Osteoblast (primary cell): Measurements from ENCODE around the gene PPEF1. TPM values are rescaled to one million over a fixed set of nuclear protein-coding genes. Genes with fewer than 3 reads are reported as not detected.

ENCODE experiments used
- DNase-seq: peaks from one replicate; pipeline ENCODE4 v3.0.0; 2011; ENCODE audit warnings: low spot score, mixed read lengths; ENCODE audit not compliant: insufficient read length; ENCODE audit errors: missing footprints
- H2AFZ ChIP-seq: 2 replicates; pipeline ENCODE4 v1.6.0; 2011; ENCODE audit warnings: mild to moderate bottlenecking, low read length
- H3K27ac ChIP-seq: 2 replicates; pipeline ENCODE4 v1.5.1; 2011; ENCODE audit warnings: mild to moderate bottlenecking, low read depth, low read length, moderate library complexity
- H3K27me3 ChIP-seq: 2 replicates; pipeline ENCODE4 v1.6.0; 2012; ENCODE audit warnings: mild to moderate bottlenecking, control low read depth, inconsistent platforms, low read length, moderate library complexity; ENCODE audit not compliant: insufficient read depth
- H3K36me3 ChIP-seq: 2 replicates; pipeline ENCODE4 v1.5.1; 2011; ENCODE audit warnings: mild to moderate bottlenecking, low read length, control low read depth, moderate library complexity; ENCODE audit not compliant: insufficient read depth
- H3K4me1 ChIP-seq: 2 replicates; pipeline ENCODE4 v1.5.1; 2011; ENCODE audit warnings: mild to moderate bottlenecking, low read length, control low read depth, moderate library complexity; ENCODE audit not compliant: insufficient read depth
- H3K4me2 ChIP-seq: 2 replicates; pipeline ENCODE4 v1.6.0; 2011; ENCODE audit warnings: mild to moderate bottlenecking, low read length; ENCODE audit not compliant: insufficient read depth
- H3K4me3 ChIP-seq: fragments of 200-600 bp; sonication (generic); 3 replicates; pipeline ENCODE4 v1.5.1; 2012; ENCODE audit warnings: mild to moderate bottlenecking, low read length, inconsistent platforms; ENCODE audit not compliant: insufficient read depth
- H3K79me2 ChIP-seq: 2 replicates; pipeline ENCODE4 v1.6.0; 2012; ENCODE audit warnings: mild to moderate bottlenecking, low read length, control low read depth, inconsistent platforms; ENCODE audit not compliant: insufficient read depth
- H3K9me3 ChIP-seq: 2 replicates; pipeline ENCODE4 v1.5.1; 2011; ENCODE audit warnings: low read depth, low read length, control low read depth
- H4K20me1 ChIP-seq: 2 replicates; pipeline ENCODE4 v1.6.0; 2012; ENCODE audit warnings: mild to moderate bottlenecking, low read length, control low read depth; ENCODE audit not compliant: insufficient read depth
- CTCF ChIP-seq: IDR thresholded peaks from 2 replicates; pipeline ENCODE4 v1.5.1; 2011; ENCODE audit warnings: mild to moderate bottlenecking, low read depth, low read length, moderate library complexity; ENCODE audit errors: extremely low read depth
- total RNA-seq: library from RNA; depleted of rRNA; stranded (reverse); fragments of >200 nt; gene quantifications from 2 replicates; pipeline ENCODE4 v1.2.3, GENCODE V29; 2012

Gene PPEF1
- total RNA-seq, 1 donor: under 0.01 TPM

DNA sequence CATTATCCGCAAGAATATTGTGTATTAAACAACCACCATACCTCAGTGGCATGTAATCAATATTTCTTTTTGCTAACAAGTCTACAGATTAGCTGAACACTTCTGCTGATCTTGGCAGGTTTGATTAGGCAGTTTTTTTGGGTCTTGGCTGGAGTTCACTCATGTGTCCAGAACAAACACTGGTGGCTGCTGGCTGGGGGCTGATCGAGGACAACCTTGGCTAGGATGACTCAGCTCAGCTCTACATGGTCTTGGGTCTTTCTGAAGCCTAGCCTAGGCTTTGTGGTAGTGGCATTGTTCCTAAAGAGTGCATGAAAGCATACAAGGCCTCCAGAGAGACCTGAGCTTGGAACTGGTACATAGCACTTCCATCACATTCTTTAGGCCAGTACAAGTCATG, 41.1 kb downstream of the PPEF1 start:
- no peak overlapping the region for H3K27ac ChIP-seq
- no peak overlapping the region for H3K4me3 ChIP-seq
- TF ChIP-seq CTCF: no peak
- no peak for DNase-seq
- no peak overlapping the region for H3K4me2 ChIP-seq
- no peaks in the 10 kb centered on the region for H3K9me3 ChIP-seq
- no peaks in the 10 kb centered on the region for H3K36me3 ChIP-seq
- no peaks in the 10 kb centered on the region for H3K27me3 ChIP-seq
- H3K4me1 ChIP-seq: no peaks in the 10 kb centered on the region
- H4K20me1 ChIP-seq: no peaks in the 10 kb centered on the region
- H2AFZ ChIP-seq: no peak overlapping the region
- no peaks in the 10 kb centered on the region for H3K79me2 ChIP-seq

- H3K4me2 ChIP-seq: no peak overlapping the region
- no peaks in the 10 kb centered on the region for H4K20me1 ChIP-seq
- no peaks in the 10 kb centered on the region for H3K27me3 ChIP-seq
- no peak for DNase-seq
- no peaks in the 10 kb centered on the region for H3K36me3 ChIP-seq
- no peaks in the 10 kb centered on the region for H3K4me1 ChIP-seq
- no peak overlapping the region for H3K27ac ChIP-seq
- H3K79me2 ChIP-seq: no peaks in the 10 kb centered on the region
- H2AFZ ChIP-seq: no peak overlapping the region
- TF ChIP-seq CTCF: no peak
- no peak overlapping the region for H3K4me3 ChIP-seq
- no peaks in the 10 kb centered on the region for H3K9me3 ChIP-seq
Measured at GRCh38 chrX:18753631-18754030, 46.2 kb downstream of the PPEF1 start.

DNA sequence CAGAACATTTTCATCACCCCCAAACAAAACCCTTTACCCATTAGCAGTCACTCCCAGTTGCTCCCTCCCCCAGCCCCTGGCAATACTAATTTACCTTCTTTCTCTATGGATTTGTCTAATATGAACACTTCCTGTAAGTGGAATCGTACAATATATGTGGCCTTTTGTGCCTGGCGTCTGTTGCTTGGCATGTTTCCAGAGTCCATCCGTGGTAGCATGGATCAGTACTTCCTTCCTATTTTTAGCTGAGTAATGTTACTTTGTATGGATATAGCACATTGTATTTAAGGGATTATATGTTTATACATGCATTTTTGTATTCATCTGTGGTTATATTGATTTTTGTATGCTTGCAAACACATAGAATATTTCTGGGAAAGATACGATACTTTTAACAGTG, 48.2 kb downstream of the PPEF1 start:
- H3K36me3 ChIP-seq: no peaks in the 10 kb centered on the region
- no peak for TF ChIP-seq CTCF
- H3K4me3 ChIP-seq: no peak overlapping the region
- H2AFZ ChIP-seq: no peak overlapping the region
- no peak overlapping the region for H3K4me2 ChIP-seq
- DNase-seq: no peak
- no peak overlapping the region for H3K27ac ChIP-seq
- H3K4me1 ChIP-seq: no peaks in the 10 kb centered on the region
- H4K20me1 ChIP-seq: no peaks in the 10 kb centered on the region
- no peaks in the 10 kb centered on the region for H3K9me3 ChIP-seq
- H3K79me2 ChIP-seq: no peaks in the 10 kb centered on the region
- no peaks in the 10 kb centered on the region for H3K27me3 ChIP-seq

- DNase-seq: no peak
- TF ChIP-seq CTCF: no peak
- H3K36me3 ChIP-seq: no peaks in the 10 kb centered on the region
- no peak overlapping the region for H3K27ac ChIP-seq
- H2AFZ ChIP-seq: no peak overlapping the region
- no peaks in the 10 kb centered on the region for H4K20me1 ChIP-seq
- H3K27me3 ChIP-seq: no peaks in the 10 kb centered on the region
- H3K9me3 ChIP-seq: no peaks in the 10 kb centered on the region
- H3K79me2 ChIP-seq: no peaks in the 10 kb centered on the region
- no peak overlapping the region for H3K4me3 ChIP-seq
- H3K4me1 ChIP-seq: no peaks in the 10 kb centered on the region
- H3K4me2 ChIP-seq: no peak overlapping the region
Measured at GRCh38 chrX:18757956-18758932, 50.8 kb downstream of the PPEF1 start.
